GM12864 (cell line): ENCODE data around the gene RPL3.
"Not testable (repeated sequence)": the region's sequence is repeated elsewhere in the genome, so short reads cannot be mapped to it uniquely, and the experiment has no call there.

Experiments used
- DNase-seq: peaks from one replicate; pipeline ENCODE4 v3.0.0-alpha.2; 2011; ENCODE audit warnings: low read depth
- H3K4me3 ChIP-seq: 2 replicates; pipeline ENCODE4 v1.5.1; 2011; ENCODE audit warnings: mild to moderate bottlenecking, low read depth, low read length, control low read depth
- CTCF ChIP-seq: IDR thresholded peaks from 2 replicates; pipeline ENCODE4 v1.5.1; 2011; ENCODE audit warnings: low read depth, mild to moderate bottlenecking, moderate library complexity, low read length, control low read depth, inconsistent platforms; ENCODE audit errors: missing control alignments

The RPL3 gene

GRCh38 chr22:39359659-39360195, 40.3 kb upstream of the RPL3 start:
- no peak for DNase-seq
- TF ChIP-seq CTCF, result no peak
- H3K4me3 ChIP-seq, result no peak overlapping the region

- not testable (repeated sequence) for DNase-seq, H3K4me3 ChIP-seq
Measured at GRCh38 chr22:39358197-39358596, 38.8 kb upstream of the RPL3 start.

- H3K4me3 ChIP-seq, DNase-seq: not testable (repeated sequence)
Measured at GRCh38 chr22:39357110-39358108, 38.0 kb upstream of the RPL3 start.

- TF ChIP-seq CTCF, result no peak
- DNase-seq, result no peak
- no peak overlapping the region for H3K4me3 ChIP-seq
Measured at GRCh38 chr22:39356464-39356863, 37.0 kb upstream of the RPL3 start.

- DNase-seq, result not testable (repeated sequence)
Measured at GRCh38 chr22:39355805-39356204, 36.4 kb upstream of the RPL3 start.

GRCh38 chr22:39355080-39355479, 35.7 kb upstream of the RPL3 start:
- DNase-seq, result no peak
- TF ChIP-seq CTCF, result no peak
- no peak overlapping the region for H3K4me3 ChIP-seq

More at GRCh38 chr22:39355805-39356204, 36.4 kb upstream of the RPL3 start:
- H3K4me3 ChIP-seq, result not testable (repeated sequence)

- no peak for DNase-seq
- no peak for TF ChIP-seq CTCF
- no peak overlapping the region for H3K4me3 ChIP-seq
Measured at GRCh38 chr22:39353346-39353745, 33.9 kb upstream of the RPL3 start.

- no peak for TF ChIP-seq CTCF
- no peak for DNase-seq
- no peak overlapping the region for H3K4me3 ChIP-seq
Measured at GRCh38 chr22:39352306-39352891, 33.0 kb upstream of the RPL3 start.
